Tibial nerve (tissue), 4 donors: ENCODE results near the gene NQO2.

Source experiments
- CTCF ChIP-seq, 5 experiments: fragments of 200-600 bp in 3 of 5; fragments of 450-650 bp in 2 of 5; sonication (generic) in 3 of 5; IDR thresholded peaks; one replicate each; pipeline ENCODE4 v1.5.1; 2016 to 2019; ENCODE audit warnings: antibody characterized with exemption in 5 of 5, mild to moderate bottlenecking in 3 of 5, moderate library complexity in 2 of 5
- EP300 ChIP-seq, 2 donors: sonication (generic); formaldehyde crosslinking; IDR thresholded peaks; one replicate each; pipeline ENCODE4 v1.6.1; 2017; ENCODE audit warnings: antibody characterized with exemption in 2 of 2, mild to moderate bottlenecking in 1 of 2
- POLR2A ChIP-seq, 2 donors: fragments of 450-650 bp; IDR thresholded peaks; one replicate each; pipeline ENCODE4 v1.6.1; 2017; ENCODE audit warnings: antibody characterized with exemption in 2 of 2, mild to moderate bottlenecking in 2 of 2, moderate library complexity in 2 of 2

GRCh38 chr6:3023663-3024483 is 24.2 kb downstream of the NQO2 start:
- TF ChIP-seq CTCF (IDR thresholded peaks at IDR 0.05) (no peak), EP300 (IDR thresholded peaks at IDR 0.05) (peak; percentile 33 to 90), POLR2A (IDR thresholded peaks at IDR 0.05) (peak; percentile 47 to 52)
